ENCODE results near the gene TPCN1. TPM values are rescaled to one million over a fixed set of nuclear protein-coding genes. Genes with fewer than 3 reads are reported as not detected.

The TPCN1 gene
- total and polyA plus RNA-seq, 2 of the 13 experiments (the other 11 are each of a cell fraction or from before 2014, with no cell fraction given) = 8.0 to 26.8 TPM

GRCh38 chr12:113257564-113257963, 36.3 kb downstream of the TPCN1 start:
- in situ Hi-C loops (cut with HindIII; ENCODE audit: extremely low pct_ligation_motif_present, low pct_unique_long_range_greater_than_20kb) = no loop called here
- H2AFZ ChIP-seq (ENCODE audit: low read length) = no peak overlapping the region
- DNase-seq (ENCODE audit: low spot score) (no peak), ATAC-seq (no peak), FAIRE-seq (no peak)
- H3K27me3 ChIP-seq (ENCODE audit: control insufficient read depth in 1 of 2, insufficient read depth in 2 of 2, low read length in 2 of 2) = no peaks in the 10 kb centered on the region
- H3K9me3 ChIP-seq (ENCODE audit: low read length) = no peaks in the 10 kb centered on the region
- H4K20me1 ChIP-seq (ENCODE audit: insufficient read depth, low read length) = no peaks in the 10 kb centered on the region
- TF ChIP-seq ETS1 (CRISPR knock-in tag; IDR thresholded peaks at IDR 0.05) (no peak), SALL1 (CRISPR knock-in tag; IDR thresholded peaks at IDR 0.05) (no peak), PBX2 (CRISPR knock-in tag; IDR thresholded peaks at IDR 0.05) (no peak), ZNF563 (CRISPR knock-in tag; IDR thresholded peaks at IDR 0.05) (no peak)
- H3K4me3 ChIP-seq (replicated peaks in 1 of 3; ENCODE audit: insufficient read depth in 1 of 3, low read depth in 2 of 3, low read length in 3 of 3) = no peak overlapping the region
- peaks cover 2% of the 10 kb centered on the region in 2 experiments; a peak in 2 of 5 replicates for H3K36me3 ChIP-seq (replicated peaks in 1 of 2; ENCODE audit: control insufficient read depth in 1 of 2, insufficient read depth in 2 of 2, low read length in 2 of 2)
- intact Hi-C loops (cut with micrococcal nuclease; ENCODE audit: unreplicated experiment) = no loop called here
- ChIA-PET CTCF (ENCODE audit: low intra/inter-chr PET ratio, low total read pairs) (no interaction called here), POLR2A (interaction anchor here (0.9 to 1.0 kb wide), 2 partner anchors 27 to 34 kb away, joined by 3 to 4 read pairs; no protein-coding TSS in a partner anchor)
- no TSS peak for BruUV-seq (replicated peaks)
- H3K4me1 ChIP-seq (ENCODE audit: insufficient read depth, low read length) = peaks cover 41% of the 10 kb centered on the region
- H3K4me2 ChIP-seq (ENCODE audit: low read depth, low read length) = no peak overlapping the region
- no peak overlapping the region for H3K9ac ChIP-seq (ENCODE audit: insufficient read depth, low read depth, low read length)
- H3K27ac ChIP-seq (ENCODE audit: extremely low read length, insufficient read depth, low read length) = no peak overlapping the region
- no peaks in the 10 kb centered on the region for H3K79me2 ChIP-seq (ENCODE audit: insufficient read depth, low read length)

GRCh38 chr12:113260127-113260526, 38.9 kb downstream of the TPCN1 start:
- FAIRE-seq = no peak
- Histone ChIP-seq H4K20me1 (ENCODE audit: insufficient read depth, low read length) (no peaks in the 10 kb centered on the region), H3K27me3 (ENCODE audit: control insufficient read depth in 1 of 2, insufficient read depth in 2 of 2, low read length in 2 of 2) (no peaks in the 10 kb centered on the region), H2AFZ (ENCODE audit: low read length) (no peak overlapping the region), H3K9me3 (ENCODE audit: low read length) (no peaks in the 10 kb centered on the region), H3K36me3 (replicated peaks in 1 of 2; ENCODE audit: control insufficient read depth in 1 of 2, insufficient read depth in 2 of 2, low read length in 2 of 2) (peaks cover 2 to 8% of the 10 kb centered on the region in 2 experiments; a peak in 3 of 5 replicates), H3K27ac (ENCODE audit: extremely low read length, insufficient read depth, low read length) (no peak overlapping the region), H3K4me1 (ENCODE audit: insufficient read depth, low read length) (peaks cover 33% of the 10 kb centered on the region), H3K4me2 (ENCODE audit: low read depth, low read length) (no peak overlapping the region), H3K4me3 (replicated peaks in 1 of 3; ENCODE audit: insufficient read depth in 1 of 3, low read depth in 2 of 3, low read length in 3 of 3) (no peak overlapping the region), H3K9ac (ENCODE audit: insufficient read depth, low read depth, low read length) (no peak overlapping the region), H3K79me2 (ENCODE audit: insufficient read depth, low read length) (no peaks in the 10 kb centered on the region)
- ChIA-PET POLR2A (interaction anchor here (1.1 to 1.2 kb wide), 2 partner anchors 14 to 38 kb away, joined by 3 to 7 read pairs; partner anchors contain the start of gene TPCN1), CTCF (ENCODE audit: low intra/inter-chr PET ratio, low total read pairs) (no interaction called here)
- BruUV-seq (replicated peaks) = no TSS peak
- in situ Hi-C loops (cut with HindIII; ENCODE audit: extremely low pct_ligation_motif_present, low pct_unique_long_range_greater_than_20kb) = no loop called here
- WGBS (ENCODE audit: low lambda C conversion rate) = 87% methylated on average over 5 of the region's 5 CpGs
- no peak for ATAC-seq
- DNase-seq (ENCODE audit: low spot score) = no peak
- intact Hi-C loops (cut with micrococcal nuclease; ENCODE audit: unreplicated experiment) = no loop called here
- no peak for TF ChIP-seq NKX3-1 (CRISPR knock-in tag; IDR thresholded peaks at IDR 0.05)
- TF ChIP-seq DR1 (CRISPR knock-in tag; IDR thresholded peaks at IDR 0.05) = no peak
- TF ChIP-seq NFKBIZ (CRISPR knock-in tag; IDR thresholded peaks at IDR 0.05) = no peak
- TF ChIP-seq ATAD3A (CRISPR knock-in tag; IDR thresholded peaks at IDR 0.05) = no peak
- TF ChIP-seq FOXP1 (IDR thresholded peaks at IDR 0.05) = no peak
- TF ChIP-seq FOXP1 (CRISPR knock-in tag; IDR thresholded peaks at IDR 0.05) = no peak
- TF ChIP-seq RBAK (CRISPR knock-in tag; IDR thresholded peaks at IDR 0.05) = no peak
- no peak for TF ChIP-seq SMAD9 (CRISPR knock-in tag; IDR thresholded peaks at IDR 0.05)
- no peak for TF ChIP-seq ZNF124 (CRISPR knock-in tag; IDR thresholded peaks at IDR 0.05)
- no peak for TF ChIP-seq CCAR2 (optimal IDR thresholded peaks at IDR 0.05; ENCODE audit: low read depth, low read length)
- no peak for TF ChIP-seq ZFP82 (CRISPR knock-in tag; IDR thresholded peaks at IDR 0.05; ENCODE audit: borderline replicate concordance)
- TF ChIP-seq ZNF326 (CRISPR knock-in tag; IDR thresholded peaks at IDR 0.05; ENCODE audit: borderline replicate concordance) = no peak
- no peak for TF ChIP-seq ZNF501 (CRISPR knock-in tag; IDR thresholded peaks at IDR 0.05)
- no peak for TF ChIP-seq RNF2 (conservative IDR thresholded peaks at IDR 0.05; ENCODE audit: low read depth)
- no peak for TF ChIP-seq FOXA1 (IDR thresholded peaks at IDR 0.05)
- TF ChIP-seq FOXA1 (CRISPR knock-in tag; IDR thresholded peaks at IDR 0.05) = no peak
- TF ChIP-seq KLF16 (CRISPR knock-in tag; IDR thresholded peaks at IDR 0.05) = no peak
- TF ChIP-seq ZNF263 (CRISPR knock-in tag; IDR thresholded peaks at IDR 0.05) = no peak
